Activated naive CD4-positive, alpha-beta T cell treated with anti-CD3 and anti-CD28 coated beads, Interleukin-2, amount 50 U/mL, for 16 hours (primary cell): ENCODE measurements around the gene CASK.

ENCODE experiments used
- DNase-seq: peaks from one replicate; pipeline ENCODE4 v3.0.0-alpha.2; 2020

CASK gene, protein sequence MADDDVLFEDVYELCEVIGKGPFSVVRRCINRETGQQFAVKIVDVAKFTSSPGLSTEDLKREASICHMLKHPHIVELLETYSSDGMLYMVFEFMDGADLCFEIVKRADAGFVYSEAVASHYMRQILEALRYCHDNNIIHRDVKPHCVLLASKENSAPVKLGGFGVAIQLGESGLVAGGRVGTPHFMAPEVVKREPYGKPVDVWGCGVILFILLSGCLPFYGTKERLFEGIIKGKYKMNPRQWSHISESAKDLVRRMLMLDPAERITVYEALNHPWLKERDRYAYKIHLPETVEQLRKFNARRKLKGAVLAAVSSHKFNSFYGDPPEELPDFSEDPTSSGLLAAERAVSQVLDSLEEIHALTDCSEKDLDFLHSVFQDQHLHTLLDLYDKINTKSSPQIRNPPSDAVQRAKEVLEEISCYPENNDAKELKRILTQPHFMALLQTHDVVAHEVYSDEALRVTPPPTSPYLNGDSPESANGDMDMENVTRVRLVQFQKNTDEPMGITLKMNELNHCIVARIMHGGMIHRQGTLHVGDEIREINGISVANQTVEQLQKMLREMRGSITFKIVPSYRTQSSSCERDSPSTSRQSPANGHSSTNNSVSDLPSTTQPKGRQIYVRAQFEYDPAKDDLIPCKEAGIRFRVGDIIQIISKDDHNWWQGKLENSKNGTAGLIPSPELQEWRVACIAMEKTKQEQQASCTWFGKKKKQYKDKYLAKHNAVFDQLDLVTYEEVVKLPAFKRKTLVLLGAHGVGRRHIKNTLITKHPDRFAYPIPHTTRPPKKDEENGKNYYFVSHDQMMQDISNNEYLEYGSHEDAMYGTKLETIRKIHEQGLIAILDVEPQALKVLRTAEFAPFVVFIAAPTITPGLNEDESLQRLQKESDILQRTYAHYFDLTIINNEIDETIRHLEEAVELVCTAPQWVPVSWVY

GRCh38 chrX:41923211-41923977 lies at the start of gene CASK:
Gene CASK, minus strand, starts transcription at chrX:41923554. Its CDS starts 566 bp downstream, at chrX:41922988.
- DNase-seq = peak; percentile 88

DNA sequence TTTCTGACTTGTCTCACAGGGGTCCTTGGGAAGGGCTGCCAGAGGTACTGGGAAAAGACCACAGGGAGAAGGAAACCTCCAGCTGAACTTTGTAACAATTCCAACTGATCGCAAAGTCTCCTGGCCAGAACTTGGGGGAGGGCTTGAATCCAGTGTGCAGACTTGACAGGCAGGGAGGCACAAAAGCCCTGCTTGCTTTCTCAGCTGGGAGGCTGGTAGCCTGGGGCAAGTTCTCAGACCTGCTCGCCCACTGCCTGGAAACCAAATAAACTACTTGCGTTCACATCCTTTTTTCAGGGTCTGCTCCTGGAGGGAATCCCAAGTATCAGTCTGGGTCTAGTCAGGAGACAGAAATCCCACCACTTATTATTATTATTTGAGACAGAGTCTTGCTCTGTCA lies 48.0 kb upstream of the CASK start:
- DNase-seq = no peak

- DNase-seq = no peak
These were observed 47.1 kb upstream of the CASK start for GRCh38 chrX:41970419-41970818.

DNA sequence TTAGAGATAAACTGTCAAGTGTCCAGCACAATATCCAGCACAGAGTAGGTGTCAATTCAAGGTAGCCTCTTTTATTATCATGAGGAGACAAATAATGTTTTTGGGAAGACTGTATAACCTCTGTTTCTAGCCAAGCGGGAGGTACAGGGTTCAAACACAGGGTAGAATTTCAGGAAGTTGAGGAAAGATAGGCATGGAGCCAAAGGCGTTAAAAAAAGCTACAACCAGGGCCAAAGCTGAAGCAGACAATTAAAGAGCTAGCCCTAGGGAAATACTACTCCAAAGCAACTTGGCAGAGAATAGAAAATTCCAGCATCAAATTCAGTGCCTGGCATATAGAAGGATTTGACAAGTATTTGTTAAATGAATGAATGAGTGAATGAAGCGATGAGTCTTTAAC lies 40.0 kb upstream of the CASK start:
- DNase-seq = no peak

DNA sequence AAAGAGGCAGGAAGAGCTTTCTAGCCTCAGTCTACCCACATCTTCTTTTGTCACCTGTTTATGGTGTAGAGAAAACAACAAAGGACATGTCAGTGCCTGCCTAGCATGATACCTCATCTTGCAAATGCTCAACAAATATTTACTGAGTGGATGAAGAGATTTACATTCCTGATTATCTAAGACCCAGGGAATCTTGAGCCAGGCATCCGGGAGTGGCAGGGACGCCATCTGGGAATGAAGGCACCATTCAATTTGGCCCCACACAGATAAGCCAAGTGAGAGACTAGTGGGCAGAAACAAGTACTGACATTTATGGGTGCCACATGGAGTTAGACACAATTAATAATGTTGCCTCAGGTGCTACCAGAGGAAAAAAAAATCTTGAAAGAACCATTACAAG lies 36.8 kb upstream of the CASK start:
- no peak for DNase-seq

GRCh38 chrX:41958861-41959260 lies 35.5 kb upstream of the CASK start:
- no peak for DNase-seq

GRCh38 chrX:41956027-41956426 lies 32.7 kb upstream of the CASK start:
- DNase-seq = no peak

DNA sequence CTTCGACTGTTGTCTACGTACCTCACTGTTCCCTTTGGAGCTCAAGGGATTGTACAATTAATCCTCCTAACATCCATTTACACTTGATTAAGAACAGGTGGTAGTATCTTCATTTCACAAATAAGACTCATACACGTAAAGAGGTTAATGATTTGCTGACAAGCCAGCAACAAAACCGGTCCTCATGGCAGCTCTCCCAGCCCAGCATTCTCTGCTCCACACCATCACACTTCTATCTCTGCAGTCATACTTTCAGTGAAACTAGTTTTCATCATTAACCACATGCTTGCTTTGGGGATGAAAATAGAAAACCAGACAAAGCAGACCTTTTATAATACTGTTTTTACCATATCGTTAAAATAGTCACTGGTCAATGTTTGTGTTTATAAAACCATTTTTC lies 28.7 kb upstream of the CASK start:
- DNase-seq = no peak

DNA sequence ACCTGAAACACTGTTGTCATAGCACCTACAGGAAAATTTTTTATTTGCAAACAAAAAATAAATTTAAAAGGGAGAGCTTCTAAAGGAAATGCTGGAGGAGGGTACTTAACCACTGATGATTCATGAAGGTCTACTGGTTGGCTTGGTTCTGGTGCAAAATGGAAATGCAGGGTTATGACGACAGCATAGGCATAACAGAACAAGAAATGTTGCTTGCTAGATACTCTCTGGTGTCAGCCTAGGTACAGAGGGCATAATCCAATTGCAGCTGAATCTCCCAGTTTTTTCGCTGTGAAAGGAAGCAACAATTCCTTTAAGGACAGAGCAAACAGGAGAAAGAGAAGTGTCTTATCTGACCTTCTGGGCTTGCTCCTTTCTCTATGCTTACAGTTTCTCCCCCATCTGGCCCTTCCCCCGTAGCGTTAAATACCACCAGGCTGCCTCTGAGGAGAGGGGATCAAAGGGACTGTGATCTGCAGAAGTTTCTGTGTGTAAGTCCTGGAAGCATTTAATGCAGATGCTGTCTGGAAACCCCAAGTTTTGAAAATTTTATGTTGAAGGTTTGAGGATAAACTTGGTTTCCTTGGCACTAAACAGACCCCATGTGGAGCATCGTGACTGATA lies 23.7 kb upstream of the CASK start:
- no peak for DNase-seq

DNA sequence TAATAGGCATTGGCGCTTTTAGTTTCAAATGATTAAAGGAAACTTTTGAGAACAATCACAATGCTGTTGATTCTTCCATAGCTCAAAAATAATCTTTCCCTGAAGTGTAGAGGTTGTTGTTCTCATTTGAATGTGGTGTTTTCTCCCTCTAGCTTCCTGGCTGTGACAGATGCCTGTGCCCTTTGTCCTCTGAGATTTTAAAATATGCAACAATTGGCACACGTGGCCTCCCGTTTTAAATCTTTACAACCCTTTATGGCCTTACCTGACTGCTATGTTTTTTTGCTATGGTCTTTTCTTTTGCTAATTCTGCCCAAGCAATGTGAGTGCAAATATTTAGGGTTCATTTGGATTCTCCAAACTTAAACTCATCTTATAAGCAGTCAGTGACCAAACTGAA lies 22.9 kb upstream of the CASK start:
- DNase-seq = no peak

- DNase-seq = no peak
These were observed 12.5 kb upstream of the CASK start for GRCh38 chrX:41935832-41936231.

GRCh38 chrX:41933546-41933945 lies 10.2 kb upstream of the CASK start:
- DNase-seq = no peak

- no peak for DNase-seq
These were observed 9.5 kb upstream of the CASK start for GRCh38 chrX:41932885-41933284.

GRCh38 chrX:41931591-41931990 lies 8.2 kb upstream of the CASK start:
- DNase-seq = no peak

- DNase-seq = peak; percentile 37
These were observed 777 bp upstream of the CASK start for GRCh38 chrX:41923978-41924683.

DNA sequence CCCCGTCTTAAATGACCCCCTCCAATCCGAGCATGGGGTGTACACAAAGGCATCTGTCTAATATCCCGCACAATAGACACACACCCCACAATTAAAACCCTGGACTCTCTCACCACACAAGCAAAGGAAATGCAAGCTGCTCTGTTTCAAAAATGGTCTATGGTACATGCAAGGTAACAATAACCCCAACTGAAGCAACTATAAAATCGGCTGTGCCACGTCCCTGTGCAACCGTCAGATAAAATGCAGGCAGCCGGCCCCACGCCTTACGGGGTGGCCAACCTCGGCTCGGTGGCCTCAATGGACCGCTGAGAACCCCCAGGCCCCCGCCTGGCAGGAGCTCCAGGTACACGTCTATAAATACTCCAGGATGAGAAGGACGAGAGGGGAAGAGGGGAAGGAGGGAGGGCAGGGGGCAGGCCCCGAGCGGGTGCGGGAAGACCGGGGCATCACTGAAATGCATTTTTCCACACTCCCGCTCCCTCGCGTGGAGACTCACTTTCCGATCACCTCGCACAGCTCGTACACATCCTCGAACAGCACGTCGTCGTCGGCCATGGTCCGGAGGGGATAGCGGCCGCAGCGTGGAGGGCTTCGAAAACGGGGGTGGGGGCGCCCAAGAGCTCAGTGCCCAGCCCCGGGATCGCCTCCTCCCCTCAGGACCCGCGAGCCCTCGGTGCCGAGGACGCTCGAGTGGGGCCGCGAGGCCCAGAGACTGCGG lies 763 bp downstream of the CASK start:
- DNase-seq = peak; percentile 18

GRCh38 chrX:41921492-41922430 lies 1.6 kb downstream of the CASK start:
- DNase-seq = peak; percentile 22

GRCh38 chrX:41919870-41920269 lies 3.5 kb downstream of the CASK start:
- DNase-seq = no peak

GRCh38 chrX:41917517-41917916 lies 5.8 kb downstream of the CASK start:
- DNase-seq = no peak

DNA sequence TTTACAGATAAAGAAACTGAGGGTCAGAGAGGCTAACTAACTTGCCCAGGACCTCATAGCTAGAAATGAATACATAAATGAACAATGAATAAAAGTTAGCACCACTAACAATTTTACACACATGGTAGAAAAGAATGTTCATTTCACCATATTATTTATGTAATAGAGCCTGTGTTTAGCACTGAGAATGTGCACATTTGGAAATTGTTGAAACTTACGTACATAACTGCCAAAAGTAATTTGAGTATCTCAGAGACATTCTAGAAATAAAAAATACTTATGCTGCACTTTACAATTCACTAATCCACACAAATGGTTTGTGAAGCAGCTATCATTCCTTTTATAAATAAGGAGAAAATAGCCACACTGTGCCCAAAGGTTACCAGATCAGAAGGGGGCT lies 9.9 kb downstream of the CASK start:
- DNase-seq = no peak
